ENCODE measurements around the gene TSLP. TPM values are rescaled to one million over a fixed set of nuclear protein-coding genes. Genes with fewer than 3 reads are reported as not detected.

Gene TSLP
- 8.7 TPM for polyA plus RNA-seq (2012; ENCODE audit: insufficient read depth, insufficient read length)

DNA sequence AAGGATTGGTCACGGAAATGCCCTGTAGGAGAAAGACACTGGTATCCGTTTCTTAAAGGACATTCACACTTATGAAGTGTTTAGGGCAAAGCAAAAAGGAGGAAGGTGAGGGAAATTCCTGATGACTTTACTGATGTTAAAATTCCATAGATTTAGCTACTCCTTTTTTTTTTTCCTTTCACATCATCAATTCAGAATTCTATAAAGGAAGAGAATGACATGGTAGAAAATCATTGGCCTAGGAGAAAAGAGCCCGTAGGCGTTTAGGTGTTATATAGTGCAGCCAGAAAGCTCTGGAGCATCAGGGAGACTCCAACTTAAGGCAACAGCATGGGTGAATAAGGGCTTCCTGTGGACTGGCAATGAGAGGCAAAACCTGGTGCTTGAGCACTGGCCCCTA lies at the start of gene TSLP:
Gene TSLP, plus strand, starts transcription at position 301 of the 400 bp plus-strand sequence. CDS start 178 bp downstream, outside the sequence.
- DNase-seq (ENCODE audit: low read depth, low spot score): no peak
- H3K4me3 ChIP-seq (ENCODE audit: low read length): no peak within 1 kb of the TSS

DNA sequence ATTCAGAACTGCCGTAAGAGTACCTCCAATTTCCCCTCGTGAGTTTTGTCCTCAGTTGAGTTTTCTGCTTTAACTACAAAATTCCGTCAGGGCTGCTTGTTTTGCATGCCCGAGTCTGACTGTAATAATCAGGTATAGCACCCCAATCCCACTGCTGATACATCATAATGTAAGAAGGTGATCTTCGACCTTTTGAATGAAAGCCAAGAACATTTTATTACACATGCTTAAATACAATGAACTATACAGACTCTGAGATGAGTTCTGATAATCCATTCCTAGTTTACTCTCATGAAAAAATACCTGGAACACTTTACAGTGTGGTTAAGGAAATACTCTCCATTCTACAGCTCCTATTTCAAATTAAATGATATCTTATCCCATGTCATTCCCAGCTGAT lies 49.2 kb upstream of the TSLP start:
- DNase-seq (ENCODE audit: low read depth, low spot score): no peak

DNA sequence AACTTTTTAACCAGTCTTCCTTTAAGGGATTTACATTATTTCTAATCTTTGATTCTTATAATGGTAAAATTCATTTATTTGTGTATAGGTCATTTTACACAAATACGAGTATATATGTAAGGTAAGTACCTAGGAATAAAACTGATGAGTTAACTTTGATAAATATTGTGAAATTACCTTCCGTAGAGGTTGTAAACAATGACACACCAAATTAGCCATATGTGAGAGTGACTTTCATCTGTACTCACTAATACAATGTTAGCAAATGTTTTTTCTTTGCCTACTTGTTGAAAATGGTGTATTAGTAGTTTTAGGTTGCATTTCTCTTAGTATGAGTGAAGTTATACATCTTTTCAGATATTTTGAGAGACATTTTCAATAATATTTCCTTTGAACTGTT lies 42.6 kb upstream of the TSLP start:
- no peak for DNase-seq (ENCODE audit: low read depth, low spot score)
- no peak overlapping the region for H3K4me3 ChIP-seq (ENCODE audit: low read length)

More for the DNA sequence above, 49.2 kb upstream of the TSLP start:
- H3K4me3 ChIP-seq (ENCODE audit: low read length): no peak overlapping the region

DNA sequence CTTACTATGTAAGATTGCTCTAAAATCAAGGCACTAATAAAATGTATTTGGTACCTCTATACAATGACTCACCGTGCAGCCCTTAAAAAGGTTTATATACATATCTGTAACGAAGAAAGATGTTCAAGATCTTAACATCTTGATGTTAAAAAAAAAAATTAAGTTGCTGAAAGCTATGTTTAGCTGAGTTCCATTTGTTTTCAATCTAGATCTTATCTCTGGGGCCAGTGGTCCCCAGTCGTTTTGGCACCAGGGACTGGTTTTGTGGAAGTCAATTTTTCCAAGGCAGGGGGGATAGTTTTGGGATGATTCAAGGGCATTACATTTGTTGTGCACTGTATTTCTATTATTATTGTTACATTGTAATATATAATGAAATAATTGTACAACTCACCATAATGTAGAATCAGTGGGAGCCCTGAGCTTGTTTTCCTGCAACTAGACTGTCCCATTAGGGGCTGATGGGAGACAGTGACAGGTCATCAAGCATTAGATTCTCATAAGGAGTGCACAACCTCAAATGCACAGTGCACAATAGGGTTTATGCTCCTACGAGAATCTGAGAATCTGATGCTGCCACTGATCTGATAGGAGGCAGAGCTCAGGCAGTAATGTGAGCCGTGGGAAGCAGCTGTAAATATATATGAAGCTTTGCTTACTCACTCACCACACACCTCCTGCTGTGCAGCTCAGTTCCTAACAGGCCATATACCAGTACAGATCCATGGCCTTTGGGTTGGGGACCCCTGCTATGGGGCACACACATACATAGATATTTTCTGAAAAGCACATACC lies 27.6 kb upstream of the TSLP start:
- no peak for DNase-seq (ENCODE audit: low read depth, low spot score)
- H3K4me3 ChIP-seq (ENCODE audit: low read length): no peak overlapping the region

DNA sequence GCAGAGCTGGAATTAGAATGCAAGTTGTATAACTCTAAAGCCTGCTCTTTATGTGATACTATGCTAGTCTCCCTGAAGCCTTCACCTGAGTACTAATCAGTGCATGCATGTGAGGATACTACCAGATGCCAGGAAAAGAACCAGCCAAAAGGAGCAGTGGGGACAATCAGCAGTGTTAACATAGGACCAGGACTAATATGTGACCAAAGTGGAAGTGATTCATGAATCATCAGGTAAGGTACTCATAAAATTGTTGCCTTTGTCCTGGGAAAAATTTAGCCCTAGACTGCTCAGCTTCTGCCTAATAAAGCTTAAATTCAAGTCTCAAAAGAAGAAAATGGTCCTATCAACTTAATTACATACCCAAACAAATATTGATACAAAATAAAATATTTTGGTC lies 13.4 kb upstream of the TSLP start:
- no peak overlapping the region for H3K4me3 ChIP-seq (ENCODE audit: low read length)

DNA sequence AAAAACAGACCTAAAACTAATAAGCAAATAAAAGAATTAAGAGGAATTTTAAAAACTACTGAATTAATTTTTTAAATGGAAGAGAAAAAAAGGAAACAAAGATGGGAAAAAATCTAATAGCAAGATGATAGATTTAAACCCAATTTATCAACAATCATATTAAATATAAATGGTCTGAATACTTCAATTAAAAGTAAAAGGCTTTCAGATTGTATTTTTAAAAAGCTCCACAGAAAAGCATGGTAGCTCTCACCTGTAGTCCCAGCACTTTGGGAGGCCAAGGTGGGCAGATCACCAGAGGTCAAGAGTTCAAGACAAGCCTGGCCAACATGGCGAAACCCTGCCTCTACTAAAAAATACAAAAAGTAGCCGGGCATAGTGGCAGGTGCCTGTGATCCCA lies 11.3 kb upstream of the TSLP start:
- no peak overlapping the region for H3K4me3 ChIP-seq (ENCODE audit: low read length)
- DNase-seq (ENCODE audit: low read depth, low spot score): no peak

More for the DNA sequence above, 13.4 kb upstream of the TSLP start:
- no peak for DNase-seq (ENCODE audit: low read depth, low spot score)

DNA sequence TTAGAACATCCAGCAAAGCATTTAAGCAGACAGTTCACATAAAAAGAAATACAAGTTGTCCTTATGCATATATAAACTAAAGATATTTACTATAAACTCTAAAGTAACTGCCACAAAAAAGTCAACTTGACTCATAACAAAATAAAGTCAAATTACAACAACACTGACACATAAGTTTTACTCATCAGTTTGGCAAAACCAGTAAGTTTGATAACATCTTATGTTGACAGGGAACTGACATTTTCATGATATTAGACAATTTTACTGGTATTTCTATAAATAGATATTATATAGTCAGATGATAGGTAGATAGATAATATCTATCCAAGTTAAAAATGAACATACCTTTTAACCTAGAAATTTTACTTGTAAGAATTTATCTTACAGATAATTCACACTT lies 9.9 kb upstream of the TSLP start:
- H3K4me3 ChIP-seq (ENCODE audit: low read length): no peak overlapping the region
- no peak for DNase-seq (ENCODE audit: low read depth, low spot score)

DNA sequence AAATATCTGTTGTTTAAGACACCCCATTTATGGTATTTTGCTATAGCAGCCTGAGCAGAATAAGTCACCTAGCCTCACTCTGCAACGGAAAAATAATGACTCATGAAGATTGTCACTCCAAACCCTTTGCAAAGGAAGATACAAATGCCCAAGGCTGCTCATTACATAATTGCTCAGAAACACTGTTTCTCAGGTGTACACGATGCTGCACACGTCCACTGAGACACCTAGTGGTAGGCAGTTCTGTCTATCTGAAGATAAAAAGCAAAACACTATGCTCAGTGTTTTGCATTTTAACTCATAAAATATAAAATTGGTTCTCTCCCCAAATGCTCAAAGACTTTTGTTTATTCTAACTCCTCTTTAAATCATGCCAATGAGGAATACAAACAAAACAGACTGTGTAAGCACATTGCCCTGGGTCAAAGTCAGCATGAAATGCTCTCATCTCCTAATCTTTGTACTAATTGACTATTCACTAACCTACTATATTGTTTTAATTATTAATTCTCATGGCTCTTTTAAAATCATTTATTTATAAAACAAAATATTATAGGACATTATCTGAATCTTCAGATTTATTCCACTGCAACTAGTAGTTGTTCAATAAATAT lies 7.7 kb upstream of the TSLP start:
- peak; percentile 45 for DNase-seq (ENCODE audit: low read depth, low spot score)

DNA sequence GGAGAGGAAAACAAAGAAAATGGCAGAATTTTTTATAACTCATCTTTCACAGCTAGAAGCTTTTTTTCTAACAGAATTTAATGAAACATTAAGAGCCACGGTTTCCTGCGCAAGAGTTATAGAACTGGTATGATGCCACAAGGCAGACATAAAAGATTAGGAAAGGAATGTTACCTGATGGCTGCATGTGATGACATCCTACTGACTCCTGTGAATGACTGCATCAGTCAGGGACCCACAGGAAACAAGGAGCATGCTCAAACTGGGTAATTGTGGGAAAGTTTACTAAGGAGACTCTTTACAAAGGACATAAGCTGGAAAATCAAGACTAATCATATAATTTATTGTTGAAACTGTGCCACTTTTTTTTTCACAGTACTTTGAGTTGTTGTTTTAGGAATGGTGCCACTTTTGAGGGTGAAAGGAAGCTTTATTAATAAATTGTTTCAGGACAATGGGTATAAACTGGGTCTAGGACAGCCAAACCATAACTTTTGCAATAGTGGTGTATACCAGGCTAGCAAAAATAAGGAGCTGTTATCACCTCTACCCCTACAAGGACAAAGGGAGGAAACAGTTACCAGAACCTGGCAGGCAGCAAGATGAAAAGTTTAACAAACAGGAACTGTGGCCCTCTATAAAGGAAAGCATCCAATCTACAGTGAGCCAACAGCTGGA lies 5.1 kb upstream of the TSLP start:
- no peak for DNase-seq (ENCODE audit: low read depth, low spot score)
- H3K4me3 ChIP-seq (ENCODE audit: low read length): no peak overlapping the region

More for the DNA sequence above, 7.7 kb upstream of the TSLP start:
- H3K4me3 ChIP-seq (ENCODE audit: low read length): no peak overlapping the region

DNA sequence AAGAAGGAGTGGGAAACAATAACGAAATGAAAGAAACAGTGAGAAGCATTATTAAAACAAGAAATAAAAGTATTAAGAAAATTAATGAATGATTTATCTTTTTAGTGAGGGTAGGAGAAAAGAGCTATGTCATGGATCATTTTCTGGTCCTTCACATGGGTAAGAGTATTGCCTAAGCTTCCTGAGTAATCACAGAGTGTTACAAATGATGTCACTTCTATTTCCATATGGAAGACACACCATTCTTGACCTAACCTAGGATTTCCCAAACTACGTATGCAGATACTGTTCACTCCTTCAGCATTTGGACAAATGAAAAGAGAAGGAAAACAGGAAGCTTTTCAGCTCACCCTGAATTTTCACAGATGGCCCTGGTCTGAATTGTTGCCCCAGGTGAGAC lies 3.3 kb upstream of the TSLP start:
- no peak overlapping the region for H3K4me3 ChIP-seq (ENCODE audit: low read length)
- DNase-seq (ENCODE audit: low read depth, low spot score): no peak

DNA sequence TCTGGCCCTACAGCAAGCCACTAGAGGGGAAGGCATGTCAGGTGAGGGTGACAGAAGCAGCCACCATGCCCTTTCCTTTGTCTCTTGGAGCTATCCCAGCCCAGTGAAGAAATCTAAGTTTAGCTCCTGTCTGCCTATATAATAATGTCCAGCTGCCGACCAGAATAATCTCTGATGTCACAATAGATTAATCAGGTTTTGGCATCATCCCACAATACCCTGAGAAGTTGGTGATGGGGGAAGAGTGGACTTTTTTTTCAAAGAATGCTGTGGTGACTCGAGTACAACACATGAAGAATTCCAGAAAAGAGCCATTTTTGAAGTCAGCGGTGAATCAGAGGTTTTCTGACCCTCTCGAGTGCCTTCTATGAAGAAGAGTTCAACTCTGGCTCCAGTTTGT lies 1.7 kb upstream of the TSLP start:
- DNase-seq (ENCODE audit: low read depth, low spot score): no peak
- no peak overlapping the region for H3K4me3 ChIP-seq (ENCODE audit: low read length)

DNA sequence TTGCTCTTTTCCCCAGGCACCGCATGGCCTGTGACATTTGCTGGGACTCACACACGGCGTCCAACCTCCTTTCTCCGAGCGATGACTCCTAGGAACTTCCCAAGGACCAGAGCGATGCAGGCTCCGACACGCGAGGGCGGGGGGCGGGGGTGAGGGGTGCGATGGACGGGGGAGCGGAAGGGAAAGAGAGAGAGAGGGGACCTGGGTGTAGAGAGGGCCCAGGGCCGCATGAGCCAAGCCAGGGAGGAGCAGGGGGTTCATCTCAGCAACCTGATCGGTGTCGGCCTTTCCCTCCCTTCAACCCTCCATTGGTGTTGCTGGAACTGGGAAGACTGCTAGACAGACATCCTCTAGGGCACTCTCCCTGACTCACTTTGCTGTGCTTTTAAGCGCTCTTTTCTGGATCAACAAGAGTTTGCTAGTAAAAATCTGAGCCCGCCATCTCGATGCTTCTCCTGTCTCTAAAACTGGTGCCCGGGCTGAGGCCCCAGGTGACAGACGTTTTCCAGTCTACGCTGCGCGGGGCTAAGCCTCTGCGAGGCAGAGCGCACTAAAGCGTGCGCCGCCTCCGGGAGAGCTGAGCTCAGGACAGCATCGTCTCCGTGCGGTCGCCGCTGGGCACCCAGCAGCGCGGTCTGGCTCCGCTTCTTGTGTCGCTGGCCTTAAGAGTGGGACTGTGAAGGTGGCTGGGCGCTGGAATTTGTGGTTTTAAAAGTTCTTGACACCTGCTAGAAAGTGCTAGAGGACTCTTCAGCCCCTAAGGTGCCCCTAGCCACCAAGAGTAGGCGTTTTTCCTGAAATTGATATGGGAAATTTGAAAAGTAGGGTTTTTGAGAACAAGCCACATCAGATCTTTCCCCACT lies 1.0 kb upstream of the TSLP start:
- no peak for DNase-seq (ENCODE audit: low read depth, low spot score)
- H3K4me3 ChIP-seq (ENCODE audit: low read length): no peak overlapping the region

DNA sequence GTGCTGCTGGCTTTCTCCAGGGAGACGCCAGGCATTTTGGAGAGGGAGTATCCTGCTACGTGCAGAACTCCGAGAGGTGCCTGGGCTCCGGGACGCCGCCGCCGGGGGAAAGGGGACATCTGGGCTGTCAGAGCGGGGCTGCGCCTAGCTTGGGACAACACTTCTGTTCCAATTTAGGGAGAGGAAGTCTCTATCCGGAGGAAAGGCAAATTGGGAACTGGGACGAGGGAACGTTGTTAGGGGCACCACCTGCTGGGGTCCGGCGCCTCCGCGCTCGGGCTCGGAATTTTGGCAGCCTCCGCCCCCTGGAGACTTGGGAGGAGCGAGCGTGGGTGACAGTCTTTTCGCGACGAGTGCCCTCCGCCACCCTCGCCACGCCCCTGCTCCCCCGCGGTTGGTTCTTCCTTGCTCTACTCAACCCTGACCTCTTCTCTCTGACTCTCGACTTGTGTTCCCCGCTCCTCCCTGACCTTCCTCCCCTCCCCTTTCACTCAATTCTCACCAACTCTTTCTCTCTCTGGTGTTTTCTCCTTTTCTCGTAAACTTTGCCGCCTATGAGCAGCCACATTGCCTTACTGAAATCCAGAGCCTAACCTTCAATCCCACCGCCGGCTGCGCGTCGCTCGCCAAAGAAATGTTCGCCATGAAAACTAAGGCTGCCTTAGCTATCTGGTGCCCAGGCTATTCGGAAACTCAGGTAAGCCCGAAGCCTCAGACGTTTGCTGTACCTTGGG lies 1.6 kb downstream of the TSLP start:
- peak; percentile 73 for DNase-seq (ENCODE audit: low read depth, low spot score)
- H3K4me3 ChIP-seq (ENCODE audit: low read length): peak overlapping the region; percentile 75

DNA sequence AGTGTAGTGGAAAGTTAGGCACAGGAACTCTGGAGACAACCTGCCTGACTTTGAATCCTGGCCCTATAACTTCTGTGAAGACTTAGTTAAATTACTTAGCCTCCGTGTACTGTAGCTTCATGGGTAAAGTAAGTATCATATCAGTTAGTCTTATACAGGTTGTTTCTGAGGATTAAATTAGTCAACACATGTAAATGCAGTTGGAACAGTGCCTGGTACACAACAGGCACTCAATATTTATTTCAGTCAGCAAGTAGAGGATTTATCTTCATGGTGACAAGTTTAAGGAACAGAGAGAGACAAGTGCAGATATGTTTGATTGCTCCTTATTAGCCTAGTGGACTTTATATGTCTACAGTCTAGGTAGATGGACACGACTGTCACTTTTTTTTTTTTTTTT lies 2.7 kb downstream of the TSLP start:
- H3K4me3 ChIP-seq (ENCODE audit: low read length): peak overlapping the region; percentile 75
- DNase-seq (ENCODE audit: low read depth, low spot score): no peak

DNA sequence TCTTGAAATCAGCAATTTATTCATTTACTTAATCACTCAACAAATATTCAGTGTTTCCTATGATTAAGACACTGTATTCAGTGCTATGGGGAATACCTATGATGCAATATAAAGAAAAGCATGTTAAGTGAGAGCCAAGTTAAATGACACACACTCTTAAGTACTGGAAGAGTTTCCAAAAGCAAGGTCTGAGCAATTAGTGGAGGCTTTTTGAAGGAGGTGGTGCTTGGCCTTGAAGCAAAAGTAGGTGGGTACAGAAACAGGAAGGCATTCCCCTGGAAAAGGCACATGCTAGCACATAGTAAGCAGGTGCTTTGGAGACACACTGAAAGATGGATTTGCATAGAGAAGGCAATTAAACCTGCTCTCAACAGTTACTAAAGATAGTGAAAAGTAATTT lies 4.0 kb downstream of the TSLP start:
- H3K4me3 ChIP-seq (ENCODE audit: low read length): no peak overlapping the region
- DNase-seq (ENCODE audit: low read depth, low spot score): no peak

DNA sequence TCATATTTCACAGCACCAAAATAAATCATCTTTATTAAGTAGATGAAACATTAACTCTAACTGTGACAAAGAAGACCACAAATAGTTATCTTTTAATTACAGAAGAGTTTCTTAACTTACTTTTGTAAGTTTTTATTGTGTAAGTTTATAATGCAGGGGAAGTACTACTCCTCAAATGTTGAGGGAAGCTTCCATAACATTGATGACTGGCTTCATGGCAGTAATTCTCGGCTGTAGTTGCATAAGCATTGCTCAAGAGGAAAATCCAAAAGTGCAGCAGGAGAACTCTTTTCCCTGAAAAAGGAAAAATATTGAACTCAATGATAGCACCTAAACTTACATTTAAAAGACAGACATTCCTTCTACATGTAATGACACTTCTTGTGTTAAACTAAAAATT lies 4.6 kb downstream of the TSLP start:
- DNase-seq (ENCODE audit: low read depth, low spot score): no peak
- H3K4me3 ChIP-seq (ENCODE audit: low read length): no peak overlapping the region

DNA sequence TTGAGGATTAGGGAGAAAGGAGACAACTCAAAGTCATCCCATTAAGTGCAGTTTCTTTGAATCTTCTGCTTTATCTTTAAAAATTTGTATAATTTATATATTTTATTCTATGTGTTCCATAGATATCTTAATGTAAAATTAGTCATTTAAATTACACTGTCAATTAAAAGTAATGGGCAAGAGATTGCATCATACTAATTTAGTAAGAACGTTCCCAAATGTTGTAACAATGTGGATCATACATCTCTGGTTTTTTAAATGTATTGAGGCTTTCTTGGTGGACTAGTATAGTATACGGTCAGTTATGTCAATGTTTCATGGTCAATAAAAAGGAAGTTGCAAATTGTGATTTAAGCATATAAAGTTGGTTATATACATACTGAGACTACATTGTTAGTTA lies 6.2 kb downstream of the TSLP start:
- no peak for DNase-seq (ENCODE audit: low read depth, low spot score)
- H3K4me3 ChIP-seq (ENCODE audit: low read length): no peak overlapping the region

DNA sequence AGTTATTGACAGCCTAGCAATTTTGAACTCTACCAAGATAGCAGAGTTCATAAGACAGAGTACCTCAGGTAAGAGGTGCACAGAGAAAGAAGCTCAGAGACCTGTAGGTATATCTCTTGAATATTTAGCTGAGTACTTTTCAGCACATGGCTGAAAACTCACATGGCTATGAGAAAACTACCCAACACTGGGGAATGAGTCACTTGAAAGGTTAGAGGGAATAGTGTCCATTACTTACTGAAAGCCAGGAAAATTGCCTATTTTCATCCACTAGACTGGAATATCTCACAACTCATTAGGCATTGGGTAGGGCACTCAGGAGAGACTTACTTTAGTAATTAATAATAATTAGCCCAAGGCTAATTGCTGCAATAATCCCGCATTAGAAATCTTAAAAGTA lies 8.3 kb downstream of the TSLP start:
- no peak overlapping the region for H3K4me3 ChIP-seq (ENCODE audit: low read length)
- DNase-seq (ENCODE audit: low read depth, low spot score): no peak

DNA sequence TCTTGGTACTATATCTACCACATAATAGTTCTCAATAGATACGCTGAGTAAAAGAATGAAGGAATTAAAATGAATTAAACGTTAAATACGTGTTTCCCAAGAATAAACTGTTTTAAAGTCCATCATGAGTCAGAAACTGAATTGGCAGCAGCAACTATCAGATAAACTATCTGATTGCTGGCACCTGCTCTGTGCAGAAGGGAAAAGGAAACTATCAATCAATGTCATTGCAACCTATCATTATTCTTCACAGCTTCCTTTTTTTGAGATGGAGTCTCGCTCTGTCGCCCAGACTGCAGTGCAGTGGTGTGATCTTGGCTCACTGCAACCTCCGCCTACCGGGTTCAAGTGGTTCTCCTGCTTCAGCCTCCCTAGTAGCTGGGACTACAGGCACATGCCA lies 11.8 kb downstream of the TSLP start:
- peak; percentile 81 for DNase-seq (ENCODE audit: low read depth, low spot score)
- no peak overlapping the region for H3K4me3 ChIP-seq (ENCODE audit: low read length)
